ENCODE measurements around the gene FMOD. TPM values are rescaled to one million over a fixed set of nuclear protein-coding genes. Genes with fewer than 3 reads are reported as not detected.
A peak's percentile ranks its signal among the peaks of the same experiment; 100 is the strongest.

FMOD gene
- total RNA-seq, 1 donor from 2014 or later: 14.3 TPM

DNA sequence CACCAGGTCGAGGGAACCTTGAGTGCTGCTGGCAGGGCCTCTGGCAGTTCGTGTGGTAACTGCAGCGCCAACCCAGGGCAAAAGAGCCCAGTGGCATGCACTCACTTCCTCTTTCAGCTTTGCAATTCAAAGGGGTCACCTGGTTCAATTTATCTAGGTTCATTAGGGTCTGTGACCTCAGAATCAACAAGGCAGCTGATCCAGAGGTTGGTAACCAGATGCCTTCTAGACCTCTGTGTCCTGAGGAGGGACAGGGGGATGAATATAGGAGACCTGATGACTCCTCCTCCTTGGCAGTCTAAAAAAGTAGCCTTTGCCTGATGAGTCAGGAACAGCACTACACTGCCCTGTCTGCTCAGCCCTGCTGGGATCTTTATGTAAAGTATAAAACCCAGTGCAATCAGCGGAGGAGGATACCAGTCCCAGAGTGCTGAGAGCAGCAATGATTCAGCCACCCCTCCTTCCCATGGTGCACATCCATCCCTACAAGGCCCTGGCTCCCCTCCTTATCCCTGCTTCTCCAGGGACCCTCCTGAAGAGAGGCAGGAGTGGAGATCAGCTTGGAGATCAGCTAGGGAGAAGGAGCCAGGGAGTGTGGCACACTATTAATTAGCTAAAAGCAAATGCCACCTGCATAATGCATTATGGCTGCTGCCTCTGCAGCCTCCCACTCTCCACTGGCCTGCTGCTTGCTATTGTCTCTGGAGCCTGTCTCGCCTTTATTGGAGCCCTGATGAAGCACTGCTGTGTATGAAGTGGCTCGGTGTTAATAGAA, 11.2 kb upstream of the FMOD start:
- DNase-seq (ENCODE audit: low read depth in 2 of 2): no peak

DNA sequence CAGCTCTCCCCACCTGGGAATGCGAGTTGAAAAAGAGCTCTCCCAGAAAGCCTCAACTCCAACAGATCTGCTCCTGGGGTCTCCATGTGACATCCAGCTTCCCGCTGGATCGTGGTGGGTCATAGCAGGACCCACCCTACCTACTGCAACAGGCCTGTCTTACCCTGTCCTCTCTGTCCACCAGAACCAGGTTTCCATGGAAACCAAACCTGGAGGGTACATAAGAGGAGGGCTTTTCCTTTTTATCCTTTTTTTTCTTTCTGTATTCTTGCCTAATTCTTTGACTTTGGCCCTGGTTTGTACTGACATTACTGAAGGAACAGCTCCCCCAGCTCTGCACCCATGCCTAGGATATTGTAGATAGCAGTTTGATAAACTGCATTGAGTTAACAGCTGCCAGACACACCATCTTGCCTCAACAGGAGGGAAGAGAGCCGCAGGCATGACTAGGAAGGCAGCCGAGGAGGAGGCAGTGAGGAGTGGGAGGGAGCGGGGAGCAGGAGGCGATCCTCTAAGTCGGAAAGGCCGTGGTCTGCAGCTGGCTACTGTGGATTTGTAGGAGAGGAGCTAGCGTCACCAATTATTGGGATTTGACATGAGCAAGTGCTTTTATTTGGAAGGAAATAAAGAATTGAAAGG, 9.7 kb upstream of the FMOD start:
- no peak for DNase-seq (ENCODE audit: low read depth in 2 of 2)

DNA sequence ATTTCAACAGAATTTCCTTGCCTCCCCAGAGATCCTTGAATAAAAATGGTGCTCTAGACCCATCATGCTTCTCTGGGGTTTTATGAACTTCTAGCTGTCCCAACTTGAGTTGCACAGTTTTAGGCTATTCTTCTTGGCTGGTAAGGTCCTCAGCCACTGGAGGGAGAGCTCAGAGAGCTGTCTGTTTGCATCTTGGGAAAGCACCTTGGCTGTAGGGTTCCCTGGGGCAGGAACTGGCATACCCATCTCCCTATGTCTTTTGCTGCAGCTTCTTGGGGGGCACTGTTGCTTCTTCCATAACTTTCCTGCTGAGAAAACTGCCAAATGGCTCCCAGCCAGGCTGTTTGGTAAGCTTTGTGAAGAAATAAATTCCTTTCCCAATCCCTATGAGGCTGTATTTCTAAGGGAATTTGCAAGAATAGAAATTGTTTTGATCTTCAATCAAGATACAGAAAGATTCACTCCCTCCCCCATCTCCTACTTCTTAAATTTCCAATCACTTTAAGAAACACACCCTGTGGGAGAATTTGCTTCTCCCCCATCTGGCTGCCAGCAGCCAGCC, 8.2 kb upstream of the FMOD start:
- DNase-seq (ENCODE audit: low read depth in 2 of 2): no peak

DNA sequence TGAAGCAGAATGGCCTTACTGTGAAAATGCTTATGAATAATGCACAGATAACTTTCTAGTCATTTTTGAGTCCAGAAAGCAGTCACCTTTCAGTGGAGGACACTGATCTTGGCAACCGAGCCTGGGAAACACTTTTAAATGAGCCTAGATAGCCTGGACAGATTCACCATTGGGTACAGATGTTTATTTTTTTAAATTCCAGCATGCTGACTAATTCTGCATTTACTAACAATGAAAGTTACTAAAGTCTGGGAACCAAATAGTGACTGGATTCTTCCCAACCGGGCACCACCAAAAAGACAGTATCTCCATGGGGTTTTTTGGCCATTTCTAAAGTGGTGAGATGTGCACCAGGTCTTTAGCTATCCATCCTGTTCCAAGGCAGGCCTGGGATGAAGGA, 3.3 kb upstream of the FMOD start:
- DNase-seq (ENCODE audit: low read depth in 2 of 2): peak in 1 of 2 donors; percentile 37

DNA sequence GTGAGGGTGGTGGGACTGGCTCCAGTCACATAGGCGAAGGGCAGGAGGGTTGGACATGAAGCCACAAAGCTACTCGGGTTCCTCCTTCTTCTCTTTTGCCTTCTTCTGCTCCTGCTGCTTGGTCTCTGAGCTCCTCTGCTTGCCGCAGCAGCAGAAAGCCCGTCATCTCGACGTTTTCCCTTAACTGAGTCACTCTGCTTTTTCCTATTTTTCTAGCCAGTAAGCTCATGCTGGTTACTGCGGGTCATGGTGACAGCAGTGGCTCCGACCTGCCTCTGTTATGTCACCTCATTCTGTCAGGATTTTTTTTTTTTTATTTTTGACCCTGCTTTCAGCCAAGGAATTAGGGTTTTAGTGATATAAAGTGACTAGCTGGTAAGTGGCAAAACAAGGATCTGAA, 2.6 kb upstream of the FMOD start:
- no peak for DNase-seq (ENCODE audit: low read depth in 2 of 2)

DNA sequence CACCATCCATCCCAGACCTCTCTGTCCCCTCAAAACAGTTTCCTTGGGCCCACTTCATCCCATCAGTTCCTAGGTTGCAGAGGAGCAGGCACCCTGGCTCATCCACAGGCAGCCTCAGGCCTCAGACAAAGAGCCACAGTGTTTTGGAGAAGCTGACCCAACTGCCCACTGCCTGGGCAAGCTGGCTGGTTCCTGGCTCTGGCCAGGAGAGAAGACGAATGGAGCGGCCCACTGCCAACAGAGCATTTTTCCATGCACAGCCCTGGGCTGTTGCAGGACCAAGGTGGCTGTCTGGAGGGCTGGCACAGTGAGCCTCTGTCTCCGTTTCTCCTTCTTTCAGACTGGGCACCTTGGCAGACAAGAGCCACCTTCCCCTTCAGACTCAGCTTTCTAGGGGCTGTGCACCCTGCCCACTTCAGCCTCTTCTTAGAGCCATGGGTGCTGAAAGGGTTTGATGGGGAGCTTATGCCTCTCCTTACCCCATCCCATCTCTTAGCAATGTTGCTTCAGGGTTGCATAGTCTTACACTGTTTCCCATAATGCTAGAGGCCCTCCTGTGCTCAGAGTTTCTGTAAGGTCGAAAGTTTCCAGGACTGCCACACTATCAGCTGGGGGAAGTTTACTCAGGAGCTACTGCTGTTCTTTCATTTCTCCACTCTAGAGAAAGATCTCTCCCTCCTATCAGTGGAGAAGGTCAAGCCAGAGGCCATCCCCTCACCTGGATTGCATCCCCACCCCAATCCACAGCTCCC, 973 bp downstream of the FMOD start:
- no peak for DNase-seq (ENCODE audit: low read depth in 2 of 2)

DNA sequence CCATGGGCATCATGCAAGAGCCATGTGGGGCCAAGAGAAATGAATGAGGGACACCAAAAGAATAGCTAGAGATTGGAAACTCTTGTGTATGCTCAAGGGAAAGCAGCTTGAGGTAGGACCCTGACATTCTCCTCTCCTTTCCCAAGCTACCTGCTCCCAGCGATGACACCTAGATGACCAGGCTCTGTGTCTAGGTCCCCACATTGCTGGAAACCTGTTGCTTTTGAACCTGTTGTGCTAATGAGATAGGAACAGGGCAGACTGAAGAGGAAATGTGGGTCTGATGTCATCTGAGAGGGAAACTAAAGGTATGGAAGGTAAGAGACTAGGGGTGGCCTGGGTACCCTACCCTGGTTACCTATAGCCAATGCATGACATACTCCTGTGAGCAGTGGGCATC, 1.8 kb downstream of the FMOD start:
- DNase-seq (ENCODE audit: low read depth in 2 of 2): no peak

DNA sequence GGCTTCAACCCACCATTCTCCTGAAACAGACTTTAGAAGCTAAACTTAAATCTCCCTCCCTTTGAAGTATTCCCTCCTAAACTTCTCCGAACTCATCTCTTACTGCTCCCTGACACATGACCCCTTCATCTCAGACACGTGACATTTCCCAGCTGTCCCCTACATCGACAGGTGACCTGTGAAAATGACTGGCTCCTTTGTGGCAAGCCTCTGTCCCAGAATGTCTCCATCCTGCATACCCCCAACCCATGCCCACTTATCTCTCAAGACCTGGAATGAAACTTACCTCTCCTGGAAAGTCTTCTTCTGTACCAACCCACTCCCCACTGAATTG, 4.2 kb downstream of the FMOD start:
- no peak for DNase-seq (ENCODE audit: low read depth in 2 of 2)

DNA sequence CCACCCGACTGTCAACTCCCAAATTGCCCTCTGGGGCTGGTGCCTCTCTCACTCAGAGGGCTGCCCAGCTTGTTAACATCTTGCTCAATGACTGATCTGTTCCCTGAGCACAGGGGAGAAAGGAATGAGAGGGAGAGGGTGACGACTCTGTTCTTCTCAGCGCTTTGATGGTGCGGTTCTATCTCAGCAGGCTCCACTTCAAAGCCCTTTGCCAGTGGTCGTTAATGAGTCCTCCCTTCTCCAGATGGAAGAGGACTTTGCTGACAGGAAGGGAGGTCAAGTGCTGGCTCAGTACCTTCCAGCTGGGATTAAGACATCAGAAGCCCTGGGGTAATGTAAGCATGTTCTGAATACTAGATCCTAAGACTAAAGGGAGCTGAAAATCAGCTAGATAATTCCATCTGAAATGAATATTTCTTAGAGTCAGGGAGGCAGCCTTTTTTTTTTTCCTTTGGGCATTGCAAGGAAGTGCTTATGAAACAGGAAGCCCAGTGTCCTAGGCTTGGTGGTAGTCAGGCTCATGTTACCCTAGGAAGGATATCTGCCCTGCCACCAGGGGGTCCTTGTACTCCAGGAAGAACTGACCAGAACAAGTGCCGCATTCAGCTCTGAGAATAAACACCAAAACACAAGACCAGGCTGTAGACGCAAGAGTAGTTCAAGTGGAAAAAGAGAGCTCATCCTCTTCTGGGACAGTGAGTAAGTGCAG, 4.7 kb downstream of the FMOD start:
- no peak for DNase-seq (ENCODE audit: low read depth in 2 of 2)

DNA sequence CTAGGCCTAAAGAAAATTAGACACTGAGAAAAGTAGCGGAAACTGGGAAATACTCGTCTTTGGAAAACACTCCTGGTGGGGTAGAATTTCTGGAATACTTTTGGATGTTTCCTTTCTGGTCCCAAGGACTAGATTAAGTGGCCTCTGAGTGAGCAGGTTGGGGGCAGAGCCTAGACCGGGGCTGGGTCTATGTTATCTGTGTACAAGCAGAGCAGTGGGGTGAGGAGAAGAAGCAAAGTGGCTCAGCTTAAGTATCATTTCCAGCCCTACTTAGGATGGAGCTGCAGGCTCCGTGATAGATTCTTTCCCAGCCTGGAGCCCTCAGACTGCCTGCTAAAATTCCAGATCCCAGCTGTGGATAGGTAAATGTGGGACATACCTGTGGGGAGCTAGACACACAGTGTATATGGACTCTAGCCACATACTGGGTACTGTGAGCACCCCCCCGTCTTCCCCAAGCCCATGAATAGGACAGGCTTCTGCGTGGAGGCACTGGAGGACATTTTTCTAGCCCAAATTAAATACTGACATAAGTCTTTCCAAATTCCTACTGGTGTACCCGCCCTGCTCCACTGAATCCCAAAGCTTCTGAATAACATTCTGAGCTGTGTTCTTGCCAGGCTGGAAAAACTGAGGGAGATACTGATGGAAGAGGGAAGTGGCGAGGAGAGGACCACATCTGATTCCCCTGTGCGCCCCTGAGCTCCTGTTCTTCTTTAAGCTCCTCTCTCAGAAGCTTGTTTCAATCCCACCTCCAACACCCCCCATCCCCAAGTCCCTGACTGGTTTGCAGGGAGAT, 6.8 kb downstream of the FMOD start:
- DNase-seq (ENCODE audit: low read depth in 2 of 2): no peak

DNA sequence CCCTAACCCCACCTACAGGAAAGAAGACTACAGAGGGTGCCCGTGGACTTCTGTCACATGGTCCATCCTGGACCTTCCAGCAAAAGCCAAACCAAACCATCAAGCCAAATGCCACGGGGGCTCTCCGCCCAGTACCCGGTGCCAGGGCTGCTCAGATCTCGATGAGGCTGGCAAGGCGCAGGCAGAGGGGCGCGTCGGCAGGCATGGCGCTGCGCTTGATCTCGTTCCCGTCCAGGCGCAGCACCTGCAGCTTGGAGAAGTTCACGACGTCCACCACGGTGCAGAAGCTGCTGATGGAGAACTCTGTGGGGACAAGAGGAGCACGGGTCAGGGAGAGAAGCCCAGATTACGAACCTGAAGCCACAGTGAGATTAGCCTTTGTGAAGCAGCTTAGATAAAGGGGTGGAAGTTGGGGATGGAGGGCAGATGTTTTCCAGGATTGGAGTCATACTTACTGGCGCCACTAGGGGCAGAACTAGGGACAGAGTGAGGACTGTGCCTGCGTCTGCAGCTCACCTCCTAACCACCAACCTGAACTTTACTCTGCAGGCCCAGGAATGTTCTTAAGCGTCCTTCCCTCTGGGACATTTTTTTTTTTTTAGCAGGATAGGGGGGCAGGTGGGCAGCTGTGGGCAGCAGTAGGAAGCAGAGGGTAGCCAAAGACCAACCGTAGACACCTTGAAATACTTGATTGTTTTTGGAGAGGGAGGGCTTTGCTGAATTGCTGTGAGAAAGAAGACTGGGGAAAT, 8.6 kb downstream of the FMOD start:
- DNase-seq (ENCODE audit: low read depth in 2 of 2): peak; percentile 52 to 65

DNA sequence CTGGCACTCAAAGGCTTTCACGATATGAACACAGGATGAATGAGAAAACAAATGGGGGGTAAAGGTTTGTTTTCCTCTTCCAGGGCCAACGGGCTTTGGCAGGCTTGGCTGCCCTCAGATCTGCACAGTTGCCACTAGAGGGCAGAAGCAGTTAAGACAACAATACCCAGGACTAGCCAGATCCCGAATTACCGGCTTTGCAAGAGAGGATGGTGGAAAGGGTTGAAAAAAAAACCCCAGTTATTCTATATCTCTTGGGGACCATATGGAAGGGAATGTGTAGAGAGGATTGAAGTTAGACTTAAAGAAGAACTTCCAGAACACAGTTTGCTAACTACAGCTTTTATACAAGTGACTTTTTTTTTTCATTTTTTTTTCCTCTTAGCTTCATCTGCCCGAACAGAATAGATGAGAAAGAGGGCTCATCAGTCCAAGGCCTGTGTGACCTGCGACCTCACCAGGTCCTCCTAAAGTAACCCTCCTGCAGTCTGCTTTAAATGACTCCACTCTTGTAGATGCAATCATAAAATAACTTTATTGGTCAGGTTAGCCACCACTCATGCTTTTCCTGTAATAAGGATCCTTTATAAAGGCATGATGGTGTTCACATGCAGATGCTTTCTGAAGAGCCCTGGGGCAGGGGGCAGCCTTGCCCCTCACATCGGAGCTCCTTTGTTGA, 10.7 kb downstream of the FMOD start:
- DNase-seq (ENCODE audit: low read depth in 2 of 2): peak; percentile 84 to 91

DNA sequence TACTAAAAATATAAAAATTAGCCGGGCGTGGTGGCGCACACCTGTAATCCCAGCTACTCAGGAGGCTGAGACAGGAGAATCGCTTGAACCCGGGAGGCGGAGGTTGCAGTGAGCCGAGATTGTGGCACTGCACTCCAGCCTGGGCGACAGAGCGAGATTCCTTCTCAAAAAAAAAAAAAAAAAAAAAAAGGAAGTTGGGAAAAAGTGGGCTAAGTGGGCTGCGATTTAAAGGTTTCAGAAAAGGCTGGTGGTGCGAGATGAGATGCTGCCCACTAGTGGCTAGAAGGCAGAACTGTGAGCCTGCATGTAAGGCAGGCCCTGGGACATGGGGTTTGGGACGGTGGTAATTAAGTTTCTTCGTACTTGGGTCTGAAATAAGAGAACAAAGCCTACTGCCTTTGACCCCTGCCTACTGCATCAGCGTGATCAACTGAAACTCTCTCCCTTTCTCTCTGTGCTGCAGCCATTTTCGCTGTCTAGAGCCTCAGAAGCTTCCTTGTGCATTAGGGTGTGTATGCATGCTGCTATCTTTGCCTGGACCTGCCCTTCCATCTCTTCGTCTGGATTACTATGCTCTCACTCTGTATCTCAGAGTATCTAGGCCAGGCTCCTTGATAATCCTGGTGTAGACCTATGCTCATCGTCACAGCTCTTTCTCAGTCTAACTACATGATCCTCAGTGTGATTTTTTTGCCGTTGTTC, 12.4 kb downstream of the FMOD start:
- DNase-seq (ENCODE audit: low read depth in 2 of 2): peak; percentile 72 to 83

DNA sequence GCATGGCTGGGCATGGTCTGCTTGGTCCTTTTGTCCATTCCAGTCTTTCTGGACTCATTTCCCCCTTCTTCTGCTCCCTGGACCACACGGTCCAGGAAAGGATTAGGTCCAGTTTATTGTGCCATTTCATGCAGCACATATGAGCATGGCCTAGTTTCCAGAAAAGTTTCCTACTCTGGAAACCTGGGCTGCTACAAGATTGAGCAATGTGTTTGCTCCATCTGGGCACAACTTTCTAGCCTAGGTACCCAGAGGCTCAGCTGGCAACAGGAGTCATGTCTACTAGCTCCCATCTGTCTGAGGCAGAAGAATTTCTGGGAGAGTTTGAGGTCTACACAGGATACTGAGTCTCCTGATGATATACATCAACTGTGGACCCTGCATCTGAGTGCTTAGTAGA, 14.8 kb downstream of the FMOD start:
- no peak for DNase-seq (ENCODE audit: low read depth in 2 of 2)

DNA sequence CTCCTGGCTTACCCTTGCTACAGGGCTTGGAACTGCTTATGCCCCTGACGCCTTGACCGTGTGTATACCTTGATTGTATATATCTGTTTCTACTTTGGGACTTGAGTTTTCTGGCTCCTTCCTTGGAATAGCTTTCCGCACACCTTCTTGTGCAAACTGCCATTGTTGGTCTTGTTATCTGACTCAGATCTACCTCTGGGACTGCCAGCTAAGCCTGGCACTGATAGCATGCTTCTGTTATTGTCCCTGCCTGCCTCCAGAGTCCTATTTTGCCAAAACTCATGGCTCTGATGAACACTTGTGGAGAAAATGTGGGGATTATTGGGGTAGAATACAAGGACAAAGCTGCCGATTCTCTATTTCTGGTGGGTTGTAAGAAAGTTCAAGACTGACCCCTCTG, 15.4 kb downstream of the FMOD start:
- no peak for DNase-seq (ENCODE audit: low read depth in 2 of 2)

DNA sequence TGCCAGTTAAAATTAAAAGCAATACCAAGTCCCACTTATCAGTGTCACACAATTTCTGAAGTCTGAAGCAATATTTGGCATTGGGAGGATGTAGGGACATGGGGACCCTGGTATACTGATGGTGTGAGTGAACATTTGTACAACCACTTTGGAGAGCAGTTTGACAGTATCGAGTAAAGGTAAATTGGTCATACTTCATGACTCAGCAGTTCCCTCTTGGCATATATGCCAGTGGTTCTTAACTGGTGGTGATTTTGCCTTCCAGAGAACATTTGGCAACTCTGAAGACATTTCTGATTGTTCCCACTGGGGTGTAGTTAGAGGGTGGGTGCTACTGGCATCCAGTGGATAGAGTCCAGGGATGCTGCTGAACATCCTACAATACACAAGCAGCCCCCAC, 19.7 kb downstream of the FMOD start:
- no peak for DNase-seq (ENCODE audit: low read depth in 2 of 2)

DNA sequence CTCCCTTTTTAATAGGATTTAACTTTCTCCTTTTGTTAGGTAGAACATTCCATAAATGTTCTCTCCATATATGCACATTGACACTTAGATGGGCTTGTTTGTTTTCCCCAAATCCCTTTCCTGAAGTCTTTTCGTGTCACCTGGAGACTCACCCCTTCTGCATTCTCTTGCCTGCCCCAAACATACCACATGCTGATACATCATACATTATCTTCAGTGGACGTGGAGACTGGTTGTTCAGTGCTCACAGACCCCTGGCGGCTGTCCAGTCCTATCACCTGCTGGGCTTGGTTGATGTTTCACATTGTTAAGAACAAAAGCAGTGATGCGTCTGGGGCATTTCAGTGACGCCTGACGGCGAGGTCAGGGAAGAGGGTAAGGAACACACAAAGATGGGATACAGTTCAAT, 22.2 kb downstream of the FMOD start:
- peak in 1 of 2 donors; percentile 36 for DNase-seq (ENCODE audit: low read depth in 2 of 2)

DNA sequence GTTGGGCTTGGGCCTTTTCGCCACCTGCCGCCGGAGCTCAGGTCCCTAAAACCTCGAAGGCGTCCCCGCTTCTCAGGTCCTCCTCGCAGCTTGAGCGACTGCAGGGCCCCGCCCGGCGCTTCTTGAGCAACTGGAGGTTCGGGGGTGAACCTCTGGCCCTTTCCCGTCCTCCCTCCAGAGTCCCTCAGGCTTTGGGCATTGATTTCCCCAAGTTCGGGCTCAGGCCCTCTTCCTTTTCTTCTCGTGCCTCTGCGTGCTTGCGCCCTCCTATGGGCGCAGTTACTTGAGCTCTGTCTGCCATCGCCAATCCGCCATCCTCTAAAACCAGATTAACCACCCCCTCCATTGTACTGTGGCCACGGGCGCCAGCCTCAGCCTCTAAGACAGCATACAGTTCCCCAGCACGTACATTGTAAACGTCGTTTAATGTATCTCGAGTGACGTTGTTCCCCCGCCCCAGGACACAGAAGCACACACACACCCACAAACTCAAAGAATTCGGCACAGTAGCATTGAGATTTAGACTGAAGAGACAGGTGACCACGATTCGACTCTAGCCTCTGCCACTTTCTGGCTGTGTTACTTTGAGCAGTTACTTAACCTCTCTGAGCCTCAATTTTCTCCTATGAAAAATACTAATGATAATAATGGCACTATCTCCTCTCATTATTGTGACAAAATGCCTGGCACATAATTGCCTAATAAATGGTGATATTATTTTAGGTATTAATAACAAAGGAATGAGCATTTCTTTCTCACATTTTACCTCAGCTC, 23.1 kb downstream of the FMOD start:
- peak; percentile 45 to 65 for DNase-seq (ENCODE audit: low read depth in 2 of 2)
